OCI-LY1 (cell line): ENCODE measurements around the gene SMAD6.
A peak's percentile ranks its signal among the peaks of the same experiment; 100 is the strongest.

Experiments used
- H2AFZ ChIP-seq: fragments of 200-600 bp; sonication (generic), shearing (Covaris generic); 2 replicates; pipeline ENCODE4 v1.6.0; 2014; ENCODE audit warnings: antibody characterized with exemption, mild to moderate bottlenecking, low read length
- H3F3A ChIP-seq: fragments of 200-600 bp; sonication (generic), shearing (Covaris generic); 2 replicates; pipeline ENCODE4 v1.6.0; 2014; ENCODE audit warnings: mild to moderate bottlenecking, antibody characterized with exemption, low read length, moderate library complexity; ENCODE audit not compliant: insufficient read depth
- H3K27ac ChIP-seq: fragments of 200-600 bp; sonication (generic); 2 replicates; pipeline ENCODE4 v1.5.1; 2014; ENCODE audit warnings: low read length, mixed run types, mild to moderate bottlenecking, low read depth; ENCODE audit not compliant: poor library complexity, severe bottlenecking
- H3K27me3 ChIP-seq: fragments of 200-600 bp; sonication (generic); 2 replicates; pipeline ENCODE4 v1.6.0; 2014; ENCODE audit warnings: antibody characterized with exemption, mild to moderate bottlenecking, low read length, moderate library complexity; ENCODE audit not compliant: insufficient read depth
- H3K36me3 ChIP-seq: fragments of 200-600 bp; sonication (generic); 2 replicates; pipeline ENCODE4 v1.6.1; 2014; ENCODE audit warnings: mild to moderate bottlenecking, antibody characterized with exemption, low read length, moderate library complexity, mixed read lengths; ENCODE audit not compliant: insufficient read depth
- H3K4me1 ChIP-seq: fragments of 200-600 bp; sonication (generic); 2 replicates; pipeline ENCODE4 v1.5.1; 2014; ENCODE audit warnings: mild to moderate bottlenecking, low read length, moderate library complexity; ENCODE audit not compliant: insufficient read depth, severe bottlenecking
- H3K4me2 ChIP-seq: fragments of 200-600 bp; sonication (generic), shearing (Covaris generic); 2 replicates; pipeline ENCODE4 v1.6.1; 2014; ENCODE audit warnings: low read length
- H3K4me3 ChIP-seq: fragments of 200-600 bp; sonication (generic); 2 replicates; pipeline ENCODE4 v1.5.1; 2014; ENCODE audit warnings: low read length, low read depth, mild to moderate bottlenecking, mixed read lengths; ENCODE audit not compliant: poor library complexity, severe bottlenecking
- H3K79me2 ChIP-seq: fragments of 200-600 bp; shearing (Covaris generic); 2 replicates; pipeline ENCODE4 v1.6.1; 2016; ENCODE audit warnings: mixed run types, low read length, mixed read lengths; ENCODE audit not compliant: insufficient read depth
- H3K9ac ChIP-seq: fragments of 200-600 bp; sonication (generic), shearing (Covaris generic); 2 replicates; pipeline ENCODE4 v1.6.1; 2014; ENCODE audit warnings: mild to moderate bottlenecking, low read length, mixed read lengths
- H3K9me2 ChIP-seq: fragments of 200-600 bp; sonication (generic), shearing (Covaris generic); 2 replicates; pipeline ENCODE4 v1.6.1; 2014; ENCODE audit warnings: low read depth, mild to moderate bottlenecking, low read length, mixed read lengths
- H3K9me3 ChIP-seq: fragments of 200-600 bp; shearing (Covaris generic); 2 replicates; pipeline ENCODE4 v1.6.1; 2014; ENCODE audit warnings: low read length, mixed read lengths
- H4K20me1 ChIP-seq: fragments of 200-600 bp; sonication (generic), shearing (Covaris generic); 2 replicates; pipeline ENCODE4 v1.6.0; 2016; ENCODE audit warnings: mild to moderate bottlenecking, low read length; ENCODE audit not compliant: insufficient read depth
- CTCF ChIP-seq: fragments of 200-600 bp; sonication (generic), shearing (Covaris generic); IDR thresholded peaks from 2 replicates; pipeline ENCODE4 v1.5.1; 2017; ENCODE audit warnings: mild to moderate bottlenecking, antibody characterized with exemption, low read length, moderate library complexity, mixed read lengths
- EZH2 ChIP-seq: fragments of 200-600 bp; sonication (generic), shearing (Covaris generic); IDR thresholded peaks from 2 replicates; pipeline ENCODE4 v1.8.0; 2017; ENCODE audit warnings: borderline replicate concordance, mixed run types, mild to moderate bottlenecking, antibody characterized with exemption, low read length, moderate library complexity, mixed read lengths

Gene SMAD6

GRCh38 chr15:66713843-66714508 lies 11.9 kb downstream of the SMAD6 start:
- peak overlapping the region; percentile 100 for H3K27ac ChIP-seq
- TF ChIP-seq EZH2 (no peak), CTCF (no peak)
- H3F3A ChIP-seq: no peaks in the 10 kb centered on the region
- H3K4me1 ChIP-seq: peaks cover 82% of the 10 kb centered on the region
- H2AFZ ChIP-seq: no peak overlapping the region
- H3K9ac ChIP-seq: peak overlapping the region; percentile 72; the same call in 1 of the 2 replicates
- no peaks in the 10 kb centered on the region for H3K27me3 ChIP-seq
- H3K9me3 ChIP-seq: no peaks in the 10 kb centered on the region
- no peaks in the 10 kb centered on the region for H4K20me1 ChIP-seq
- H3K9me2 ChIP-seq: no peaks in the 10 kb centered on the region
- peaks cover 19% of the 10 kb centered on the region; the same call in 1 of the 2 replicates for H3K36me3 ChIP-seq
- peak overlapping the region; percentile 73 for H3K4me2 ChIP-seq
- peak overlapping the region; percentile 37 for H3K4me3 ChIP-seq
- H3K79me2 ChIP-seq: no peaks in the 10 kb centered on the region

- H3K4me2 ChIP-seq: peak overlapping the region; percentile 73
Observed at GRCh38 chr15:66714543-66714981, 12.5 kb downstream of the SMAD6 start.

GRCh38 chr15:66715181-66715624 lies 13.2 kb downstream of the SMAD6 start:
- Histone ChIP-seq H3K9me3 (no peaks in the 10 kb centered on the region), H3K4me3 (peak overlapping the region; percentile 37), H2AFZ (no peak overlapping the region), H3K27ac (peak overlapping the region; percentile 100), H3K9ac (peak overlapping the region; percentile 72), H3K4me2 (peak overlapping the region; percentile 73), H3K36me3 (peaks cover 19% of the 10 kb centered on the region; the same call in 1 of the 2 replicates), H3K79me2 (no peaks in the 10 kb centered on the region), H3K9me2 (no peaks in the 10 kb centered on the region), H3K27me3 (no peaks in the 10 kb centered on the region), H3K4me1 (peaks cover 81% of the 10 kb centered on the region), H3F3A (no peaks in the 10 kb centered on the region; the same call in 1 of the 2 replicates), H4K20me1 (no peaks in the 10 kb centered on the region)
- TF ChIP-seq EZH2 (no peak), CTCF (no peak)

More at GRCh38 chr15:66714543-66714981, 12.5 kb downstream of the SMAD6 start:
- no peaks in the 10 kb centered on the region for H3K9me2 ChIP-seq
- no peak for TF ChIP-seq CTCF
- TF ChIP-seq EZH2: no peak
- H3K4me1 ChIP-seq: peaks cover 81% of the 10 kb centered on the region
- peak overlapping the region; percentile 37 for H3K4me3 ChIP-seq
- no peaks in the 10 kb centered on the region for H4K20me1 ChIP-seq
- H3K79me2 ChIP-seq: no peaks in the 10 kb centered on the region
- peak overlapping the region; percentile 100 for H3K27ac ChIP-seq
- H3K36me3 ChIP-seq: peaks cover 19% of the 10 kb centered on the region; the same call in 1 of the 2 replicates
- no peaks in the 10 kb centered on the region for H3K9me3 ChIP-seq
- peak overlapping the region; percentile 72 for H3K9ac ChIP-seq
- H3F3A ChIP-seq: no peaks in the 10 kb centered on the region
- H3K27me3 ChIP-seq: no peaks in the 10 kb centered on the region
- no peak overlapping the region for H2AFZ ChIP-seq
